ENCODE data around the gene CD86. TPM values are rescaled to one million over a fixed set of nuclear protein-coding genes. Genes with fewer than 3 reads are reported as not detected.

Gene CD86
- polyA plus RNA-seq, 5 donors = 2.1 to 4.3 (median 3.3) TPM

- DNase-seq = no peak
Measured at GRCh38 chr3:122091602-122092295, 36.6 kb downstream of the CD86 start.

- DNase-seq = no peak
Measured at GRCh38 chr3:122092460-122093165, 37.5 kb downstream of the CD86 start.

GRCh38 chr3:122094125-122094524, 39.0 kb downstream of the CD86 start:
- DNase-seq = no peak

GRCh38 chr3:122094693-122095092, 39.5 kb downstream of the CD86 start:
- DNase-seq = no peak

GRCh38 chr3:122097141-122097540, 42.0 kb downstream of the CD86 start:
- no peak for DNase-seq

GRCh38 chr3:122098611-122099010, 43.4 kb downstream of the CD86 start:
- no peak for DNase-seq

- DNase-seq = no peak
Measured at GRCh38 chr3:122099255-122099654, 44.1 kb downstream of the CD86 start.

- DNase-seq = no peak
Measured at GRCh38 chr3:122100083-122100482, 44.9 kb downstream of the CD86 start.

GRCh38 chr3:122100591-122101463, 45.7 kb downstream of the CD86 start:
- no peak for DNase-seq

GRCh38 chr3:122101646-122102045, 46.5 kb downstream of the CD86 start:
- DNase-seq = peak; percentile 15 to 19

- DNase-seq = no peak
Measured at GRCh38 chr3:122102191-122102935, 47.2 kb downstream of the CD86 start.

- DNase-seq = no peak
Measured at GRCh38 chr3:122103821-122104514, 48.8 kb downstream of the CD86 start.

- no peak for DNase-seq
Measured at GRCh38 chr3:122104515-122105194, 49.5 kb downstream of the CD86 start.

- no peak for DNase-seq
Measured at GRCh38 chr3:122105626-122106025, 50.5 kb downstream of the CD86 start.

GRCh38 chr3:122107171-122107570, 52.0 kb downstream of the CD86 start:
- no peak for DNase-seq

- no peak for DNase-seq
Measured at GRCh38 chr3:122111974-122112373, 56.8 kb downstream of the CD86 start.

GRCh38 chr3:122112754-122113153, 57.6 kb downstream of the CD86 start:
- DNase-seq = no peak

GRCh38 chr3:122123850-122124249, 68.7 kb downstream of the CD86 start:
- no peak for DNase-seq

GRCh38 chr3:122132949-122133540, 77.9 kb downstream of the CD86 start:
- no peak for DNase-seq

- DNase-seq = no peak
Measured at GRCh38 chr3:122146466-122146865, 91.3 kb downstream of the CD86 start.
